NK-92 (cell line): Measurements from ENCODE around the gene RABGAP1L.
"Not testable (repeated sequence)": the region's sequence is repeated elsewhere in the genome, so short reads cannot be mapped to it uniquely, and the experiment has no call there.

Source experiments
- DNase-seq: peaks from one replicate; lab custom pipeline; 2025; ENCODE audit not compliant: unreplicated experiment; lab: John Stamatoyannopoulos, UW

RABGAP1L gene

DNA sequence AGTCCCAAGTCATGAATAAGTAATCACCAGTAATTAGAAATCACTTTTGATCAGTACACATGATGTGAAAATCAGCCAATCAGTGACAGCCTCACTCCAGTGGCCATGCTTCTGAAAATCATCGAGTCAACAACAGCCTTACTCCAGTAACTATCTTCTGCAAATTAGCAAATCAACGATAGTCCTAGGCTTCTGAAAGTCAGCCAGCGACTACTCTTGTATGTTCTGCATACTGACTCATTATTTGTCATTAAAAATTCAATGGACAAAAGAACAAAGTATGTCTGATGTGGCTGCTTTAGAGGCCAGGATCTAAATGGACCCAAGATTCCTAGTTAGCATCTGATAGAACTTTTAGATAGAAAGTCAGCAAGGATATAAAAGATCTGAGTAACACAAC lies 391.0 kb downstream of the RABGAP1L start:
- DNase-seq, result no peak

DNA sequence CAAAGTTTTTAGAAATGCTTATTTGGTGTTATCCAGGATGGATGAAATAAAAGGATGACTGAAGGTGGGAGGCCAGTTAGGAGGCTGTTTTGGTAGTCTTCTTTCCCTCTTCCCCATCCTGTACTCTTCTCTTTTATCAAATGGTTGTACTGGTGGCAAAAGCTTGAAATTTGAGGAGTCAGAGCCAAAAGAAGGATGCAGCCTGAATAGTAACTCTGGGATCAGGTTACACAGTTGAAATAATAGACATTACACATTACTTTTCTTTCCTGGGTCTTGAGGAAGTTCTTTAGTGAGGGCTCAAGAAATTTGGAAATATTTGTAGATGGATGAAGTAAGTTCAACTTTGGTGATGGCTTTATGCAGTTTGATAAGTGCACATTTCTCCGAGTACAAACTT lies 397.1 kb downstream of the RABGAP1L start:
- no peak for DNase-seq

DNA sequence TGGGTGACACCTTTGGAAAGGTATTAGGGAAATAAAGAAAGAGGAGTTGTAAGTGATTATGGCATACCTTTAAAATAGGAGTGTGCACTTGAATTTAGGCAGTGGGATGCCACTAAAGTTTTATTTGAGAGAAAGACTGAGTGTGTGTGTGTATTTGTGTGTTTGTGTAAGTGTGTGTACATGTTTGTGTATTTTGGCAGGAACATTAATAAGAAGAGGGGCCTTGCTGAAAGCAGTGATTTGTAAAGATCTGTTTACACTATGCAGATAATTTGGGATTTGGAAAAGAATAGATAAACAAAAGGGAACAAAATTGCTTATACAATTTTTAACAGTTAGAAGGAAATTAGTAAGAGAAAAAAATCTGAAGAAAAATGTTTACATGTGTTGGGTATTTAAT lies 409.2 kb downstream of the RABGAP1L start:
- DNase-seq, result no peak

DNA sequence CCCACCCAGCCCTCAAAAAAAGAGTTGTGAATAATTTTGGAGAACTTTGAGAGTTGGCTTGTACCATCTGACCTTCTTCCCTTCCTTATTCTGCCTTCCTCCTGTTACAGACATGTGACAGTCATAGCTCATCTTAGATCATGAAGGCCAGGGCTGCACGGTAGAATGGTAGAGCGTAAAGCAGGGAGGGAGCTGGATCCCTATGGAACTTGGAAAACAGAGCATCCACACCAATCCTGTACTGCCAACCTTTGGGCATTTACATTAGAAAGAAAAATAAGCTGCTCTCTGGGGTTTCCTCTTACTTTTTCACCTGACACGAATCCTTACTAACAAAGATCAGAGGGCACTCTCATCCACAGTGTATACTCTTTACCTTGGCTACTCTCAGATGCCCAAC lies 409.9 kb downstream of the RABGAP1L start:
- no peak for DNase-seq

DNA sequence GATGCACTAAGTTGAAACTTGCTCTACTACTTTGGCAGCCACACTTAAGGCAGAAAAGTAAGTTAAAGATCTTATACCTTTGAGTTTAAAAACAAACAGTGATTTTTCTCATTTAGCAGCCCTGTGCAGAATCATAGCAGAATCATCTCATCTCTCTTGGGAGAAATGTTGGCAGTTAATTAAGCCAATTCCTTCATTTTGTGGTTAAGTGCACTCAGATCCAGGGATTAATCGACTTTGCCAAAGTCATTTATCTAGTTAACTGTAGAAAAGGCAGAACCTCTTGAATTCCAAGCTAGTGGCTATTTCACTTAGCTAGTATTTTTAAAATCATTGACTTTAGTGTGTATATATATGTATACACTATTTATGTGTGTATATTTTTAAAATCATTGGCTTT lies 413.5 kb downstream of the RABGAP1L start:
- DNase-seq, result no peak

DNA sequence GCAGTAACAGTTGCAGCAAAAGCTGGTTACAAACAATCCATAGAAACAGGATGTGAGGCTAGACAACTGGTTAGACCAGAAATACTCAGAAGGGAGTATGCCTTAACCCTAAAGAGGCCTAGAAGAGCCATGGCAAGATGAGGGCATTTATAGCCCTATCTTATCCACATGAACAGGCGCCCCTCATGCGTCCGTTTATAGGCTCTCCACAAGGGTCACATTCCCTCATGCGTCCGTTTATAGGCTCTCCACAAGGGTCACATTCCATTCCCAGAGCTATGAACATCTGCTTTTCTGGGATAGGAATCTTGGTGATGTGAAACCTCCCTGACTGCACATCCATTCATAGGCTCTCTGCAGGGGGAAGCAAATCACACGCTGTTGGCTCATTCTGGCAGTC lies 416.8 kb downstream of the RABGAP1L start:
- not testable (repeated sequence) for DNase-seq

DNA sequence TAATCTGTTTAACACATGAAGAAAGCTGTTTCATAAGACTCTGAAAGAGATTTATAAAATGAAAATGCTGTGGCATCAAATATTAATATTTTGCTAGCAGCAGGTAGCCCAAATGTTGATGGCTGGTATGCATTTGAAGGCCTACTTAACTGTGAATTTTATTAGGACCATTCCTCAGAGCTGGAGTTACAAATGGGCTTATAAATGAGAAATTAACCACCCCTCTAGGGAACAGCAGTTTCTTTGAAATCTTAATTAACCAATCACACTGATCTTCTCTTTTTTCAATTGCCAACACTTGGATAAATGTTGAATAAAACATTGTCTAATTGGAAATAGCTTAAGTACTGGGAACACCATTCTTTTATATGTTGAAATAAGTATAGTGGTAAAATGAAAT lies 418.4 kb downstream of the RABGAP1L start:
- no peak for DNase-seq

DNA sequence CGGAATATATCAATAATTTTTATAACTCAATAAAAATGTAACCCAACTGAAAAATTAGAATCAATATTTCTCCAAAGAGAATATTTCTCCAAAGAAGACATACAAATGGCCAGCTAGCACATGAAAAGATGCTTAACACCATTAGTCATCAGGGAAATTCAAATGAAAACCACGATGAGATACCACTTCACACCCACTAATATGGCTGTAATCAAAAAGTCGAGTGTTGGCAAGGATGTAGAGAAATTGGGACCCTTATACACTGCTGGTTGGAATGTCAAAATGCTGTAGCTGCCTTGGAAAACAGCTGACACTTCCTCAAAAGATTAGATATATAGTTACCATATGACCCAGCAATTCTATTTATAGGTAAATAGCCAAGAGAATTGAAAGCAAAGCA lies 421.5 kb downstream of the RABGAP1L start:
- no peak for DNase-seq

DNA sequence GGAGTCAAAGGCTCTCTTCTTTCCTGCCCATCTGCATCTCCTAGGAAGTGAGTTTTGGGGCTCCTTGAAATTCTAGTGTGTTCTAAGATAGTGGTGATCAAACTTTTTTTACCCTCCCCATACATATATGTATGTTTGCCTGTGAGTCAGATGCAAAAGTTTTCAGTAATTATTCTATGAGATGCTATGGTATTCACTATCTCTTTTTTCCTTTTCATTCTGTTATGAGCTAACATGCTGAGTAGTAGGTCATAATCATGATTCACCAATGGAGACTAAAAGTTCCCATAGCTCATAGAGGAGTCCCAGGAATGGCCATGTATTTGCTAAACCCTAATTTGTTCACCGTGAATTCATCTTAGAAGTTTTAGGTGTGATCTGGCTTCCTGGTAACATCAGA lies 424.0 kb downstream of the RABGAP1L start:
- no peak for DNase-seq

DNA sequence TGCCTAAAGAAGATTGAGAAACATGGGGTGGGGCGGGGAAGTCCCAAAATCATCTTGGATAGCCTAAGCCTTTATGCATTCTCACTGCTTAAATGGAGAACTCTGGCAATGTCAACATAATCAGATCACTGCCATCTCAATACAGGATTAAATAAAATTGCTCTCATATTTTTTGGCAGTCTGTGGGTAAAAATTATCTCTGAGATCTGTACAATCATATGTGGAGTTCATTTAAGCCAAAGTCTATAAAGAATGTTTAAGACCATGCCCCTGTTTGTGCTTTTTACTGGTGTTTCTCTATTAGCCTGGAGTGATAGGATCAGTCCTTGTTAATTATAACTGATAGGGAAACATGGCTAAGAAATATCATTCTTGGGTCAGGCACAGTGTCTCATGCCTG lies 424.8 kb downstream of the RABGAP1L start:
- DNase-seq, result no peak

DNA sequence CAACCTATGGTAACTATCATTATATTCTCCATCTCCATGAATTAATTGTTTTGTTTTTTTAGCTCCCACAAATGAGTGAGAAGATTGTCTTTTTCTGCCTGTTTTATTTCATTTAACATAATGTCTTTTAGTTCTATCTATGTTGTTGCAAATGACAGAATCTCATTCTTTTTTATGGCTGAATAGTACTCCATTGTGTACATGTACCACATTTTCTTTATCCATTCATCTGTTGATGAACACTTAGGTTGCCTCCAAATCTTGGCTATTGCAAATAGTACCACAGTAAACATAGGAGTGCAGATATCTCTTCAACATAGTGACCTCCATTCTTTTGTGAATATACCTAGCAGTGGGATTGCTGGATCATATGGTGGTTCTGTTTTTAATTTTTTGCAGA lies 429.3 kb downstream of the RABGAP1L start:
- DNase-seq, result not testable (repeated sequence)

DNA sequence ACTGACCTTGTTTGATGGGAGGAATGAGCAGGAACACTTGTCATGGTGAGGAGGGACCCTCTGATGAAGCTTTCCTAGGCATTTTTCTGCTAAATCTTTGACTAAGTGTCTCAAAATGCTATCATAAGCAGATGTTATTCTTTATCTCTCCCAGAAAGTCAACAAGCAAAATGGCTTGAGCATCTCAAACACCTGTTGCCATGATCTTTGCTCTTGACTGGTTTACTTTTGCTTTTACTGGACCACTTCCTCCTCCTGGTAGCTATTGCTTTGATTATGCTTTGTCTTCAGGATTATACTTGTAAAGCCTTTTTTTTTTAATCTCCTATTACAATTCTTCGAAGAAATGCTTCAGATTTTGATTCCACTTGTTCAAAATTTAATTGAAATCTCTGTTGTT lies 445.9 kb downstream of the RABGAP1L start:
- no peak for DNase-seq

DNA sequence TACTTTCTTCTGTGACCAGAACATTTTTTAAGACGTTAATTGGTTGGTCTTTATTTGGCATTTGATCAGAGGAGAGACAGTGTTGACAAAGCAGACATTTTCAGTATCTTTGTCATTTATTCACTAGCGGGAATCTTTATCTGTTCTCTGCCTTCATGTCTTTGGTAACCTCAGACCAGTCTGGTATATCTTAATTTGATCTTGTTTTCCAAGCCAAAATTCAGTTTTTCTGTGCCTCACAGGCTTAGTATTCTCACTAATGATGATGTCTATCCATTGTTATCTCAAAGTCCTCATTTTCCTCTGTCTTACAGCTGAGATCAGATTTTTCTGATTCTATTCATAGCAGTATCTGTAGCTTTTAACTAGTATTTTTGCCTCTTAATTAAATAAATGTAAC lies 447.2 kb downstream of the RABGAP1L start:
- DNase-seq, result no peak

DNA sequence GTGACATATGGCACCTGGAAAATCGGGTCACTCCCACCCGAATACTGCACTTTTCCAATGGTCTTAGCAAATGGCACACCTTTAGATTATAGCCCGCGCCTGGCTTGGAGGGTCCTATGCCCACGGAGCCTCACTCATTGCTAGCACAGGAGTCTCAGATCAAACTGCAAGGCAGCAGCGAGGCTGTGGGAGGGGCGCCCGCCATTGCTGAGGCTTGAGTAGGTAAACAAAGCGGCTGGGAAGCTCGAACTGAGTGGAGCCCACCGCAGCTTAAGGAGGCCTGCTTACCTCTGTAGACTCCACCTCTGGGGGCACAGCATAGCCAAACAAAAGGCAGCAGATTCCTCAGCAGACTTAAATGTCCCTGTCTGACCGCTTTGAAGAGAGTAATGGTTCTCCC lies 458.6 kb downstream of the RABGAP1L start:
- not testable (repeated sequence) for DNase-seq

DNA sequence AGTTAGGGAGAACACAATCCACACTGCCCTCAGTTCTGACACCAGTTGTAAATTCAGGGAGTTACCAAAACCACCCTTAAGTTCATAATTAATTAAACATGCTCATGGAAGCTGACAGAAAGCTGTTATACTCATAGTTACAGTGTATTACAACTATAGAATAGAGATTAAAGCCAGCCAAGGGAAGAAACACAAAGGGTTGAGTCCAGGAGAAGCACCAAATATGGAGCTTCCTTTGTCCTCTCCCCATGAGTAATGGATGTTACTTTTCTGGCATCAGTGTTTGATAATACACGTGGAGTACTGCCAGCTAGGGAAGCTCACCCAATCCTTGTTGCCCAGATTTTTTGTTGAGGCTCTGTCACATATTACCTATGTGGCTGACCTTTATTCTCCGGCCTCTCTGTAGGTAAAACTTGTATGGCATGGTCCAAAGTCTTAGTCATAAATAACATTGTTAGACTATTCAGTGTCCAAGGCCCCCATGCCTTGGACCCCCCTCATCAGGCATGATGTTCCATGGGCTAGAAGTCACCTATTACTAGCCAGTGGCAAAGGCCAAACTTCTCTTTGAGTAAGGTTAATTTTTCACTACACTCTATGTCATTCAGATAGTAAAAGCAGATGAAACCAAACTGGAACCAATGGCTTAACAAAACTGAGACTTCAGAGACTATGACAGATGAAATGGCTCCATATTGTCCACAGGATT lies 464.2 kb downstream of the RABGAP1L start:
- DNase-seq, result no peak

DNA sequence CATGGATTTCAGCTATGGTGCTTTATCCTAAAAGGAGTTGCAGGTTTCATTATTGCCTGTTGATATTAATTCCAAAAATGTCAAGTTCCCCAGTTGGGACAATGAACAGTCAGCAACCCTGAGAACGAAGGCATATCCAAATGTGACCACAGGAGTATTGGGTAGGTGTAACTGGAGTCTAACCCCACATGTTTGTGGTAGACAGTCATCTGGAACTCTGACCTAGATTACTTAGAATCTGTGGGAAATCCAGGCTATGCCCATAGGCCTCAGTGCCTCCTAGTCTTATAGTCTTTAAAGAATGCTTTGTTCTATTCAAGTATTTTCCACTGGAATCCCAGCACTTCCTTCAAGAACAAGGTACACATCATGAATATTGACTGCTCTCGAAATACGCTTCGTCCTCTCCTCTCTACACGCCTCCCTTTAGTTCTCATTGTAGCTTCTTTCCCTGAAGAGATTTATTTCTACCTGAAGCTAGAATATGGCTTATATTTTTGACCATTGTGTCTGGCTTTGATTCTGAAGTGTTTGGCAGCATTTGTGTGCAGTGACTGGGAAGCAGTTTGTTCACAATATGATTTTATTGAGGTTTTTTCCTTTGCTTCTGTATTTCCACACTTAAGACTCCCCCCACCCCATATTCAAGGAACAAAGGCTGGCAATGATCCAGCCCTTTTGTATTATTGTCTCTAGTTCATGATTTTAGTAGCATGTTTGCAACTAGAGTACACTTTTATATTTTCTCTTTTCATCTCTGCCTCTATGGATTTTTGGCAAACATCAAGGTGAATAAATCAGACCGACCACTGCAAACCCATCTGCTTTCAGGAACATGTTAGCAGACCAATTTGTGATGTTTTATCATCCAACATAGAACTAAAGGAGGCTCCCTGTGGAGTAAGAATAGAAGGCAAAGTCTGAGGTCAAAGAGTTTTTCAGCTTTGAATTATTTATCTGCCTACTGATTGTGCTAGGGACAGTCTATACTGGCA lies 467.0 kb downstream of the RABGAP1L start:
- DNase-seq, result no peak

DNA sequence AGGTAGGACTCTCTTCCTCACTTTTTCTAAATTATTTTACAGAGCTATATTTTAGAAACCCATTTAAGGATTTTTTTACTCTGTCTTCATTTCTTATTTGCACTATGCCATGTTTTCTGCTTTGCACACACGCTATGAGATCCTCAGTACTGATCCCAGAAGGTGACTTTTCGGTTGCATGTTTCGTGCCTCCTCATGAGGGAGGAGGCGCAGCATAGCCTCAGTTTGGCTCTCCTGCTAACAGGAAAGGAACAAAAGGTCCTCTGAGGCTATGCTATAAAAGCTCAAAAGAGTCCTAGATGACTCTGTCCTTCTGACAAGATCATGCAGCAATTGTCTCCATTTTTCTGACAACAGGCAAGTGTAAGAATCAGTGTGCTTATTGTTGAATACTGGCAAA lies 478.2 kb downstream of the RABGAP1L start:
- no peak for DNase-seq

DNA sequence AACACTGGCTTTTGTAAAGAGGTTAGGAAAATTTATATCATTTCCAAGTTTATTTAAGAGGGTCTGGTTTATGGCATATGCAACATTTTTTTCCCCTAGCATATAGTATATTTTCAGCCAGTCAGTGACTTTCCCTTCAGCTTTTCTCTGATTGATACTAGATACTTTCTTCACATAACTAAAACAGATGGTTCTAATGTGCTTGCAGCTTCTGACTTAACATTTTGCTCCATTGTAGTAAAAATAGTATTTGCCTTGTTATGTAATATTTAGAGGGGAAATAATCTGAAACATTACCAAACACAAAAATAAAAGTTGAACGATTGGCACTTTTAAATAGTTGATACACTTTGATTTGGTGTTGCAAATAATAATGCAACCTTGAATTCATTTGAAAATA lies 480.1 kb downstream of the RABGAP1L start:
- DNase-seq, result no peak

DNA sequence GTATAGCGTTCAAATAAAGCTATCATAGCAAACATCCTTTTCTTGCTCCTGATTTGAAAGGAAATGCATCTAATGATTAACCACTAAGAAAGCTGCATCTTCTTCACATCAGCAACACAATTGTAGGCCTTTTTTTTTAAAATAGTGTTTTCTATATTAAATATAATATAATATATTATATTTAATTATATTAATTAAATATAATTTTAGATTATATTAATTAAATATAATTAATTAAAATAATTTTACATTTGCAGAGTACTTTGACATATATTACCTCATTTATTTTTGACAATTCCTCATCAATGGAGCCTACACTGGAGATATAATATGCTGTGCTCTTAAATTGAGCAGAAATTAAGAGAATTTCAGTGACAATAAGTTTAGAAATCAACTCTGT lies 481.5 kb downstream of the RABGAP1L start:
- no peak for DNase-seq

DNA sequence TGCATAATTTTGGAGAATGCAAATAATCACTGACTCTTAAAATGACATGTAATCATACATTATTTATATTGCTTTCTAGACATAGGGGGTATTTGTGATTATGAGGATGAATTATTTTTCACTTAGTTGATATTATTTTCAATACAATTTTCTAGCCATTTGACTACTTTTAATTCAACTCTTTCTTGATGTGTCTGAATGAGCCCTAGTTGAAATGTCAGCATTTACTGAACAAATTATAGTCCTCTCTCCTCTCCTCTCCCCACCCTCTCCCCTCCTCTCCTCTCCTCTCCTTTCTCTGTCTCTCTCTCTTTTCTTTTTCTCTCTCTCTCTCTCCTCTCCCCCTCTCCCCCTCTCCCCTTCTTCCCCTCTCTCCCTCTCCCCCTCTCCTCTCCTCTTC lies 483.1 kb downstream of the RABGAP1L start:
- no peak for DNase-seq

DNA sequence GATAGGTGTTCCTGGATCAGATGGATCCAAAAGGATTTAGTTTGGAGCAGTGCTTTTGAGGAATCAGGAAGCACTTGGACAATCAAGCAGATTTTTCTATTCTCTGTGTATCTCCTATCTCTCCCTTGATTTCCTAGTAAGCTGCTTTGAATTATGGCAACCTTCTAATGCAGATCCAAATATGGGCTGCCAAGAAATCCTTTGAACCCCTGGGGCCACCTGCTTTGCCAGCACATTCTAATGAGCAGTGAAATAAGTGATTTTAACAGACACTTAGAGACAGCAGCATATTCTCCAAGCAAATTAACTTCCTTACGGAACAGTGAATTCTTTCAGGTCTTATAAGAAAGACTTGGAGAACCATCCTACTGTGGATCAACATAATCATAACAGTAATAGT lies 483.9 kb downstream of the RABGAP1L start:
- DNase-seq, result no peak

DNA sequence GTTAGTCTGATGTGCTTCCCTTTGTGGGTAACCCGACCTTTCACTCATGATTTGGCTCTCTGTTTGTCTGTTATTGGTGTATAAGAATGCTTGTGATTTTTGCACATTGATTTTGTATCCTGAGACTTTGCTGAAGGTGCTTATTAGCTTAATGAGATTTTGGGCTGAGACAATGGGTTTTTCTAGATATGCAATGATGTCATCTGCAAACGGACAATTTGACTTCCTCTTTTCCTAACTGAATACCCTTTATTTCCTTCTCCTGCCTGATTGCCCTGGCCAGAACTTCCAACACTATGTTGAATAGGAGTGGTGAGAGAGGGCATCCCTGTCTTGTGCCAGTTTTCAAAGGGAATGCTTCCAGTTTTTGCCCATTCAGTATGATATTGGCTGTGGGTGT lies 490.3 kb downstream of the RABGAP1L start:
- not testable (repeated sequence) for DNase-seq
